Middle frontal gyrus (tissue), 1 donor: ENCODE results near the gene GALNT3.

Experiments used
- DNase-seq: peaks from one replicate; pipeline ENCODE4 v3.0.0-alpha.2; 2015; ENCODE audit warnings: low spot score; ENCODE audit errors: extremely low spot score

Gene GALNT3

DNA sequence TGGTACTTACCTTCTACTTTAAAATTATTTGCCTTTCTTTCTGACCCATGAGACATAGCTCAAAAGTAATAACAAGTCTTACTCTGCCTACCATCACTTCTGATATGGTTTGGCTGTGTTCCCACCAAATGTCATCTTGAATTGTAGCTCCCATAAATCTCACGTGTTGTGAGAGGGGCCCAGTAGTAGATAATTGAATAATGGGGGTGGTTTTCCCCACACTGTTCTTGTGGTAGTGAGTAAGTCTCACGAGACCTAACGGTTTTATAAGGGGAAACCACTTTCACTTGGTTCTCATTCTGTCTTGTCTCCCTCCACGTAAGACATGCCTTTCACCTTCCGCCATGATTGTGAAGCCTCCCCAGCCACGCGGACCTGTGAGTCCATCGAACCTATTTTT, 47.5 kb downstream of the GALNT3 start:
- no peak for DNase-seq

DNA sequence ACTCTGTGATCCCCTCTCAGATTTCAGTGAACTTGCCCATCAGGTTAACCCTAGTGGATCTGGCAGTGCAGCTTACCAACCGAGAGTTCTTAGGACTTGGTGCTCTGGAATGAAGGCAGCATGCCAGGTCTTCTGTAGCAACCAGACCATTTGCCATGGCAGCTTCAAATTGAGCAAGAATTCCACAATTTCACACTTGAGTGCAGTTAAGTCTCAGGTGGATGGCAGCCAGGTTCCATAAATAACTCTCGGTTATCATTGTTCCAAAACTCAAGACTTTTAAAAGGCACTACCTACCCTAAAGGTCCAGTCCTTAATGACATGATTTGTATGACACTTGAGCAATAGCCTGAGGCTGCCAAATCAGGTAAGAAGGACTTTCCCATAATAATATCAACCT, 48.1 kb downstream of the GALNT3 start:
- no peak for DNase-seq

DNA sequence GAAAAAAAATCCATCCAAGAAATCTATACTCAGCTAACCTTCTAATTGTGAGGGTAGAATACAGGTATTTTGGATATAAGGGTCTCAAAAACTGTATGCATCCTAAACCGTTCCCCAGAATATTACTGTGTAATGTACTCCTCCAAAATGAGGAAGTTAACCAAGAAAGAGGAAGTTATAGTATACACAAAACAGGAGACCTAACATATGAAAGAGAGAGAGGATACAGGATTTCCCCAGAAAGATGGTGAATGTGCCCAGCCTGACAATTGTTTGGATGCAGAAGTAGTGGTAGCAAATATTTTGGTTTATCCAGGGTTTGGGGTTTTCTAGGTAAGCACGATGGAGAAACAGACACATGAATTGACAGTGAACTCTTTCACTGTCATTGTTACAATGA, 50.6 kb downstream of the GALNT3 start:
- DNase-seq = no peak

DNA sequence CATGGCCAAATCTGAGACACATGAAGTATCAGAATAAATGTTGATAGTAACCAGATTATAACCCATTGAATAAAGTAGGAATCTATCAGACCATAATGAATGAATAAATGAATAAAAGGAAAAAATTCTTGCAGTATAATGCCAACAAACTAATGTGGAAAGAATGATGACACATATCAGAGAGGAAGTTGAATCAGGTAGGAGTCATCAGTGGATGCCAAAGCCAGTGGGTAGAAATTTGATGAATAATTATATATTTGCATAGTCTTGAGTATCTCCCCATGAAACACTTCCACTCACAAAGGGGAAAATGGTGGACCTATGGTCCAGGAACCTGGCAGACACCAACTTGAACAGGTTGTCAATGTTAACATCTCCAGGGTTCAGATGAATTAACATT, 68.6 kb downstream of the GALNT3 start:
- no peak for DNase-seq

DNA sequence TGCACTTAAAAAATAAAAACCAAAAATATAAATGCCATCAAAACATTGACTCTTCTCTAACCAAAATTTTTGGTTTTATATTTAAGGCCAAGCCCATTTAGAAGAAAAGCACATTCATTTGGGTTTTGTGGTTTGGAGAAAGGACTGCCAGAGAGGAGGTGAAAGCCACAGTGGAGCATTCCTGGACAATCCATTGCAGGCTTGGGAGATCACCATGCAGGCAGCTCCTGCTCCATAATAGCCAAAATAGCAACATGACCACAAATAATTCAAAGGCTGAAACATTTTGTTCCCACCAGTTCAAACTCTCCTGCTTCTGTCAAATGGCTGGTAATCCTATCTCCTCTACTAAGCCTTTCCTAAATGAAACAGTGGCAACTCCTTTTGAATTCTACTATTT, 73.5 kb downstream of the GALNT3 start:
- DNase-seq = no peak

DNA sequence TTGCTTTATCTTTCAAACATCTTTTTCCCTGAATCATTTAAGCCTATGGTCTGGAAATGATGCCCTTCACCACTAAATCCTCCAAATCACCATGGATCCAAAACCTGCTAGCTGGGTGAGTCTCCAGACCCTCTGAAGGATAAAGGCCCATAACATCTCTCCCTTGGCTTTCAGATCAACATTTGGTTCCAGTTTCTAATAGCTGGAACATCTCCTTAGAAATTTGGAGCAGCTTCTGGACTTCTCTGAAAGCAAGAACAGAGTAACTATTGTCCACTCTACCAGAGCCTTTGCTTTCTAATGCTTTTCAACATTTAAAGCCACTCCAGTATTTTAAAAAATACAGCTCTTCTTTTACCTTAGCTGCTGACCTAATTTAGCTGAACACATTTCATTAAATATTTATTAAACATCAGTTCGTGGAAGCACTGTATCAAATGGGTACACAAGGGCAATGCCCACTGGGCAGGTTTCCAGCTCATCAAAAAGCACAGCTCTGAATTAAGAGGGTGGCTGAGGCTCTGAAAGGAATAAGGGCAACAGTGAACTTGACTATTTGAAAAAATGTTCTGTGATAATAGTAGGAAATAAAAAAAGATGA, 75.3 kb downstream of the GALNT3 start:
- DNase-seq = no peak

DNA sequence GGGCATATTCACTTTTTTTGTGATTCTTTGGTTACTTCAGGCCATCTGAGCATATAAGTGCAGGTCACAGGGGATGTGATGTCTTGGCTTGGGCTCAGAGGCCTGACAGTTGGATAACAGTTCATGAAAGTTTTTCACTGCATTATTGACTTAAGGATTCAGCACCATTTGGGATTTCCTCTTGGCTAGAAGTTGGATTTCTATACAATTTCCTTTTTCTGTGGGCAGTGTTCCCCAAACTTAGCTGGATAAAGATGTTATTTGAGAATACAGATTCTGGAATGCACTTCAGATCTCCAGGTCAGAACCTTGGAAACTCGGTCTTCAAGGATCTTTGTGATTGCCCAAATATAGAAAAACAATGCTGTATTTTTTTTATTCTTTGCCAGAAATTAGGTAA, 78.0 kb downstream of the GALNT3 start:
- DNase-seq = no peak

DNA sequence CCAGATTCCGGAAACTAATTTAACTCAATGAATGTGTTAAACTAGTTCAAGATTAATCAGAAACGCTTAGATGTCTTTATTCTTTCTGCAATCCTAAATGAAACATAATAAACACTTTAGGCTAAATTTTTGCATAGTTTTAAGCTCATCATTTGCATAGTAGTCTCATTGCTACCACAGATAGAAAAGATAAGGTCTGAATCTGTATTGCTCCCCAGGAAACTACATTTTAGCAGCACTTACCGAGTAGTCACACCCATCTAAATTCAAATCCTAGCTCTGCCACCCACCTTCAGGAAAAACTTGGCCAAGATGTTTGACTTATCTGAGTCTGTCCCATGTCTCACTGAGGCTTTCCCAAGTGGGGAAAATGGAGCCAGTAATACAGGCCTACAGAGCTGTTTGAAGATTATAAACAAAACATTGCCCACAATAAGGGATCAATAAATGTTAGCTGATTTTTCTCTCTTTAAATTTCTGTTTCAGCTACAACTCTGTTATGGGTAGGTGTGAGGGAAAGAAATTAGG, 87.0 kb downstream of the GALNT3 start:
- no peak for DNase-seq

DNA sequence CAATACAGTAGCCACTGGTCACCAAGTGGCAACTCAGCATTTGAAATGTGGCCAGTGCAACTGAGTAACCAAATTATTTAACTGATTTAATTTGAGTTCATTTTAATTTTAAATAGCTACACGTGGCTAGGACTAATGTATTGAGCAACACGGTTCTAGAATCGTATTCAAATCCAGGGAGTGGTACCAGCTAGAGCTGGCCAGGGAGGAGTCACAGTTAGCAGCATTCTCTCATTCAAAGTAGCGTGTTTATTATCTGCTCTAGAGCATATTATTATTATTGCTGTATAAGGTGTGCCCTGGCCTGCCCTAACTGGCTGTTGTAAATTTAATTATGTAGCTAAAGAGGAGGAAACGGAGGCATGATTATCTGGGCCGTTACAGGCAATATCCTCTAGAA, 92.9 kb downstream of the GALNT3 start:
- DNase-seq = no peak

DNA sequence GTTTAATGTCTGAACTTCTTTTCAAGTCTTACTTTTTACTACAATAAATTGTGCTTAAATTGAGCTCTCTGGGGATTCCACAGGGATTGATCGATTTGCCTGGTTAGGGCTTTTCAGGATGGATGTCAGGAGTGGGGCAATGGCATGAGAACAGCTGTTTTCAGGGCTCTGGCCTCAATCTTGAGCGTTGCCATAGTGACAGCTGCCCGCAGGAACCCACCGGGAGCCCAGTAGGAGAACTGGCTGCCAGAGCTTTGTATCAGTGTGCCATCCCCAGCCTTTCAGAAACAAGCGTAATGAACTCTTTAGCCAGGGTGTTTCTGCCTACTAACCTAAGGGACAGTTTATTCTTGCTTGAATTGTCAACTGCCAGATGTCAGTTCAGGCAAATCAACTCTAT, 93.5 kb downstream of the GALNT3 start:
- DNase-seq = no peak

DNA sequence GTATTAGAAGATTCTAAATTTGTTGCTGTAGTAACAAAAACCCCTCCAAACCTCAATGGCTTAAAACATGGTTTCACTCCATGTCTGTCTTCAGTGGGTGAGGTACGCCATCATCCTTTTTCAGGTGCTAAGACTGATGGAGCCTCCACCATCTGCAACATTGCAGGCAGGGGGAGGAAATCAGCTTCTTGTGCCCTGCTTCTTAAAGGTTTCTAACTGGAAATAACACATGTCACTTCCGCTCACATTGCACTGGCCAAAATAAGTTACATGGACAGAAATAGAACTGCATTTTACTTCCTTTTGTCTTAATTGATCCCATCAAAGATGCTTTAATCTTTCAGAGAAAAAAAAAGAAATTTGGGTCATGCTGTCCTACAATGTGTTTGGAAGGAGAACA, 94.1 kb downstream of the GALNT3 start:
- no peak for DNase-seq

DNA sequence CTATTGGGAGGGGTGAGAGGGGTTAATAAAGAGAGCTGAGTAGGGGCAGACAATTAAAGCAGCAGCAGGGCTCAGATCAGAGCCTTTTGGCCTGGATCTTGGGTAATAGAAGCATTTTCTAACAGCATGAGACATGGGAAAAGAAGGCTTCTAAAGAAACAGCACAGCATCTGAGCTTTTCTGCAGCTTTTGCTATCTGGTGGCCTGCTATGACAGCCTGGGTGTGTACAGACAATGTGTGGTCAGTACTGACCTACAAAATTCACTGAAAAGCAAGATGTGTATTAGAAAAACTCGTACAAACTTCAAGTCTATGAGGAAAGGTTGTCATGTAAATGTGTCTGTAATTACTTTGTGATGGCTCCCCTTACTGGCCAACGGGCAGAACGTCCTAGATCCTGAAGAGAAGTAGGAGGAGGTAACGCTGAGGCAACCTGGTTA, 95.6 kb downstream of the GALNT3 start:
- DNase-seq = peak; percentile 1

DNA sequence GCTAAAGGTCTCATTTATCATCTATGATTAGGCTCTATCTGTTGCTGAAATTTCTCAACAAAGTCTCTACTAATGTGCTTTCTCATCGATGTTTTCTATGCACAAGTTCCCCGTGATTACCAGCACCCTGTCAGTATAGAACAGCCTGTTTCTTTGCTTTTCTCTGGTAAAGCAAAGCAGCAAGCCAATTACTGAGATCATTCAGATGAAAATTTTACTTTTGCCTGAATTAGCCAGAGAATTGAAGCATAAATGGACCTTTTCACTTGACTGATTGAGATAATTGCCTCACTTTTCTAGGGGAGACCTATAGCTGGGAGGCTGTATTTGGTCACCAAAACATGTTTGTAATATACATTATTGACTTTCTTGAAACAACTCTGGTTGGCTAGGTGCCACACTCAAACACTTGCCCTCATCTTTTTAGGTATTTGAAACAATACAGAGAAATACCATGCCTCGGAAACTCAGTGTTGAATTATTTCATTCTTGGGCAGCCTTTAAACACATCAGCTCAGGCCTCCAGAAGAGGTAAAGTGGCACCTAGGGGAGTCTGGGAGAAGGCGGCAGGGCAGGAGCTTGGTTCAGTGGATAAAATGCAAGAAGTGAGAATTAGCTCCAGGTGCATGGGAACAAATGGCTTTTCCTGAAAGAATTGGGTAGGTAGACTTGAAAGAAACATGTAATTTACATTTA, 96.2 kb downstream of the GALNT3 start:
- DNase-seq = peak; percentile 2
